HepG2 (cell line): ENCODE results near the gene PIGR. TPM values are rescaled to one million over a fixed set of nuclear protein-coding genes. Genes with fewer than 3 reads are reported as not detected.

Source experiments
- ATAC-seq: fragments of 200-7000 bp; cut with Tn5 transposase; 3 replicates; pipeline ENCODE4 v1.9.1; 2020; ENCODE audit warnings: mild to moderate bottlenecking, moderate library complexity
- BruUV-seq: library from RNA; stranded (reverse); fragments of 400-500 nt; replicated peaks from 2 replicates; lab custom pipeline; 2021; lab: Mats Ljungman, UMichigan
- CTCF ChIA-PET: fragments of 300-600 bp; formaldehyde crosslinking; extraction: SDS; loops from one replicate; lab custom pipeline; 2021; ENCODE audit warnings: low total read pairs, inconsistent platforms, low intra/inter-chr PET ratio; lab: Yijun Ruan, JAX
- POLR2A ChIA-PET: fragments of 350-600 bp; sonication (Branson Sonifier 250); formaldehyde crosslinking; loops from one replicate; lab custom pipeline; 2020; ENCODE audit warnings: antibody characterized with exemption, inconsistent platforms; lab: Yijun Ruan, JAX
- DNase-seq: peaks from one replicate; pipeline ENCODE4 v3.0.0-alpha.2; 2015; ENCODE audit warnings: low spot score
- FAIRE-seq: peaks from 3 replicates; lab custom pipeline; 2011; peaks lifted over from hg19 to GRCh38; lab: Jason Lieb, UNC
- H2AFZ ChIP-seq: one replicate; pipeline ENCODE4 v1.6.1; 2011; ENCODE audit warnings: low read length, inconsistent platforms
- H3K27ac ChIP-seq: fragments of 300-600 bp; 3 replicates; pipeline ENCODE4 v1.8.0; 2011; ENCODE audit warnings: mixed run types, mild to moderate bottlenecking, mixed read lengths, low read length, inconsistent platforms; ENCODE audit not compliant: insufficient read depth; ENCODE audit errors: extremely low read length
- H3K27me3 ChIP-seq, 2 experiments: fragments of 200-600 bp in 1 of 2; 2 replicates in 1 of 2; 3 replicates in 1 of 2; pipeline versions ENCODE4 v1.6.0 to v1.8.0; 2011; ENCODE audit warnings: low read length in 2 of 2, mild to moderate bottlenecking in 2 of 2, moderate library complexity in 2 of 2, inconsistent platforms in 1 of 2; ENCODE audit not compliant: insufficient read depth in 2 of 2, control insufficient read depth in 1 of 2
- H3K36me3 ChIP-seq, 2 experiments: fragments of 200-600 bp in 1 of 2; replicated peaks in 1 of 2; 2 replicates in 1 of 2; 3 replicates in 1 of 2; pipeline versions ENCODE4 v1.5.1 to v1.8.0; 2011; ENCODE audit warnings: low read length in 2 of 2, inconsistent platforms in 1 of 2; ENCODE audit not compliant: insufficient read depth in 2 of 2, control insufficient read depth in 1 of 2
- H3K4me1 ChIP-seq: 2 replicates; pipeline ENCODE4 v1.5.1; 2012; ENCODE audit warnings: low read length, inconsistent platforms; ENCODE audit not compliant: insufficient read depth
- H3K4me2 ChIP-seq: 2 replicates; pipeline ENCODE4 v1.6.0; 2011; ENCODE audit warnings: low read depth, low read length, inconsistent platforms
- H3K4me3 ChIP-seq, 3 experiments: fragments of 200-600 bp in 1 of 3; sonication (generic), shearing (Covaris generic) in 1 of 3; replicated peaks in 1 of 3; 2 replicates each; pipeline ENCODE4 v1.5.1; 2011 to 2016; ENCODE audit warnings: low read length in 3 of 3, inconsistent platforms in 2 of 3, low read depth in 2 of 3, mild to moderate bottlenecking in 2 of 3, control low read depth in 1 of 3, mixed read lengths in 1 of 3; ENCODE audit not compliant: insufficient read depth in 1 of 3
- H3K79me2 ChIP-seq: one replicate; pipeline ENCODE4 v1.6.1; 2011; ENCODE audit warnings: low read length, inconsistent platforms; ENCODE audit not compliant: insufficient read depth
- H3K9ac ChIP-seq: 2 replicates; pipeline ENCODE4 v1.6.0; 2011; ENCODE audit warnings: mild to moderate bottlenecking, low read depth, low read length, inconsistent platforms; ENCODE audit not compliant: insufficient read depth
- H3K9me3 ChIP-seq: 2 replicates; pipeline ENCODE4 v1.5.1; 2012; ENCODE audit warnings: mild to moderate bottlenecking, low read length
- H4K20me1 ChIP-seq: 2 replicates; pipeline ENCODE4 v1.6.0; 2011; ENCODE audit warnings: inconsistent platforms, mild to moderate bottlenecking, low read length, moderate library complexity; ENCODE audit not compliant: insufficient read depth
- HDAC2 ChIP-seq: sonication (generic); formaldehyde crosslinking; IDR thresholded peaks from 2 replicates; pipeline ENCODE4 v1.4.0; 2020; ENCODE audit warnings: missing genetic modification reagents
- NFIB ChIP-seq: sonication (generic); formaldehyde crosslinking; IDR thresholded peaks from 2 replicates; pipeline ENCODE4 v1.9.0; 2021; ENCODE audit warnings: missing genetic modification reagents, mild to moderate bottlenecking, borderline replicate concordance
- NONO ChIP-seq, 2 experiments: fragments of 450-650 bp in 1 of 2; sonication (generic) in 1 of 2; formaldehyde crosslinking in 1 of 2; IDR thresholded peaks in 1 of 2; conservative IDR thresholded peaks in 1 of 2; 2 replicates each; pipeline versions ENCODE4 v1.6.1 to v1.8.0; 2017 to 2022; ENCODE audit warnings: mild to moderate bottlenecking in 1 of 2, missing genetic modification reagents in 1 of 2, moderate library complexity in 1 of 2
- PHB2 ChIP-seq: fragments of 450-650 bp; IDR thresholded peaks from 2 replicates; pipeline ENCODE4 v1.6.1; 2018; ENCODE audit not compliant: partially characterized antibody
- RBFOX2 ChIP-seq: fragments of 200-400 bp; formaldehyde crosslinking; IDR thresholded peaks from 2 replicates; pipeline ENCODE4 v1.6.1; 2017; ENCODE audit warnings: low read depth, mild to moderate bottlenecking, low read length
- STAT6 ChIP-seq: sonication (generic); formaldehyde crosslinking; IDR thresholded peaks from 2 replicates; pipeline ENCODE4 v1.4.0; 2020; ENCODE audit warnings: missing genetic modification reagents, mild to moderate bottlenecking, borderline replicate concordance
- SYNCRIP ChIP-seq: fragments of 200-400 bp; formaldehyde crosslinking; IDR thresholded peaks from 2 replicates; pipeline ENCODE4 v1.6.1; 2018; ENCODE audit warnings: mild to moderate bottlenecking, low read depth, low read length; ENCODE audit not compliant: insufficient read depth
- USF2 ChIP-seq, 2 experiments: sonication (generic) in 1 of 2; formaldehyde crosslinking in 1 of 2; IDR thresholded peaks; 2 replicates each; pipeline versions ENCODE4 v1.5.1 to v1.6.1; 2011 to 2020; ENCODE audit warnings: borderline replicate concordance in 1 of 2, low read depth in 1 of 2, low read length in 1 of 2, mild to moderate bottlenecking in 1 of 2, missing genetic modification reagents in 1 of 2, moderate library complexity in 1 of 2
- XRCC5 ChIP-seq: fragments of 200-400 bp; formaldehyde crosslinking; optimal IDR thresholded peaks from 2 replicates; pipeline ENCODE3; 2017; ENCODE audit warnings: mild to moderate bottlenecking, low read length
- ZNF44 ChIP-seq: sonication (generic); formaldehyde crosslinking; IDR thresholded peaks from 2 replicates; pipeline ENCODE4 v1.5.1; 2020; ENCODE audit warnings: mild to moderate bottlenecking, missing genetic modification reagents
- ZNF781 ChIP-seq: sonication (generic); formaldehyde crosslinking; IDR thresholded peaks from 2 replicates; pipeline ENCODE4 v1.5.1; 2020; ENCODE audit warnings: borderline replicate concordance, mild to moderate bottlenecking, missing genetic modification reagents; ENCODE audit errors: not compliant biosample characterization
- ZSCAN25 ChIP-seq: sonication (generic); formaldehyde crosslinking; IDR thresholded peaks from 2 replicates; pipeline ENCODE4 v1.8.0; 2022; ENCODE audit warnings: mild to moderate bottlenecking, missing genetic modification reagents
- WGBS: methylation state at CpG from one replicate; pipeline ENCODE4 v1.1.6; 2017; ENCODE audit warnings: low lambda C conversion rate; 5-methylcytosine and 5-hydroxymethylcytosine counted together
- in situ Hi-C: cut with HindIII; loops from 2 replicates; pipeline ENCODE4 v1.10.0; 2017; ENCODE audit warnings: low pct_unique_long_range_greater_than_20kb; ENCODE audit not compliant: extremely low pct_ligation_motif_present
- intact Hi-C: fragments of 100-400 bp; cut with micrococcal nuclease; formaldehyde crosslinking; loops from one replicate; pipeline ENCODE4 v1.10.0; 2022; ENCODE audit not compliant: unreplicated experiment
- polyA plus RNA-seq, 8 experiments: library from polyadenylated mRNA; depleted of rRNA in 3 of 8; stranded (reverse) in 7 of 8; unstranded in 1 of 8; fragments of >200 nt; fragmentation: Illumina TruSeq in 4 of 8; extraction: Trizol in 4 of 8; gene quantifications; 2 replicates each; pipeline versions ENCODE4 v1.2.1 to v1.2.3, GENCODE V29; 2011 to 2016; ENCODE audit warnings: low read depth in 4 of 8, missing spikeins in 1 of 8, mixed read lengths in 1 of 8; ENCODE audit not compliant: insufficient read depth in 1 of 8
- total RNA-seq, 5 experiments: library from RNA; depleted of rRNA; stranded (reverse); fragments of >200 nt; fragmentation: Illumina TruSeq; extraction: Trizol; gene quantifications; 2 replicates each; pipeline ENCODE4 v1.2.3, GENCODE V29; 2016; ENCODE audit warnings: low read depth in 1 of 5
- TF ChIP-seq, protein P1 (sequence below): IDR thresholded peaks from 2 replicates; pipeline ENCODE4 v1.6.1; 2016; ENCODE audit warnings: missing compliant biosample characterization, missing genetic modification reagents, borderline replicate concordance
- TF ChIP-seq, protein P2 (sequence below): sonication (generic); formaldehyde crosslinking; IDR thresholded peaks from 2 replicates; pipeline ENCODE4 v1.4.0; 2020; ENCODE audit warnings: mild to moderate bottlenecking, low read depth, missing genetic modification reagents
- TF ChIP-seq, protein P3 (sequence below): sonication (generic); formaldehyde crosslinking; IDR thresholded peaks from 2 replicates; pipeline ENCODE4 v1.4.0; 2020; ENCODE audit warnings: missing genetic modification reagents

Gene PIGR
- total and polyA plus RNA-seq, 2 of the 13 experiments (the other 11 are each of a cell fraction or from before 2014, with no cell fraction given), result not detected

DNA sequence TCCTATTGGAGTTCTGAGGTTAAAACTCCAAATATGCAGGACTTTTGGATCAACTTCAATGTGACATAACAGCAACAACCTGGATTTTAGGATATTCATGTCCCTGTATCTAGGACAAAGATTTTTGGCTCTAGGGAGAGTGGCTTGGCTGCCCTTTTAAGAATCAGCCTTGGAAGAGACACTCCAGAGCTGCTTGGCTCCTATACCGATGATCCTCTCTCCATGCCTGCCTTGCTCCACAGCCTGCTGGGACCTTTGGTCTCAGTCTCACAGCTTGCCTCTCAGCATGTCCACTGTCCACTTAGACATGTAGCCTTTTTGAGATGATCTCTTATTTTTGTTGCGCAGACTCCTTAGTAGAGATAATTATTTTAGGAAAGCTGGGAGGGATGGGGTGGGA is 20.0 kb downstream of the PIGR start:
- intact Hi-C loops, result no loop called here
- POLR2A ChIA-PET, result no interaction called here
- no peak overlapping the region for H3K27ac ChIP-seq
- TF ChIP-seq ZNF44 (CRISPR knock-in tag), result no peak
- no peak for TF ChIP-seq ZNF781 (CRISPR knock-in tag)
- no peak for TF ChIP-seq RBFOX2
- TF ChIP-seq STAT6, result no peak
- TF ChIP-seq HDAC2 (CRISPR knock-in tag), result no peak
- TF ChIP-seq NFIB (CRISPR knock-in tag), result no peak
- TF ChIP-seq, protein P1, sequence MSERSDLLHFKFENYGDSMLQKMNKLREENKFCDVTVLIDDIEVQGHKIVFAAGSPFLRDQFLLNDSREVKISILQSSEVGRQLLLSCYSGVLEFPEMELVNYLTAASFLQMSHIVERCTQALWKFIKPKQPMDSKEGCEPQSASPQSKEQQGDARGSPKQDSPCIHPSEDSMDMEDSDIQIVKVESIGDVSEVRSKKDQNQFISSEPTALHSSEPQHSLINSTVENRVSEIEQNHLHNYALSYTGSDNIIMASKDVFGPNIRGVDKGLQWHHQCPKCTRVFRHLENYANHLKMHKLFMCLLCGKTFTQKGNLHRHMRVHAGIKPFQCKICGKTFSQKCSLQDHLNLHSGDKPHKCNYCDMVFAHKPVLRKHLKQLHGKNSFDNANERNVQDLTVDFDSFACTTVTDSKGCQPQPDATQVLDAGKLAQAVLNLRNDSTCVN (CRISPR knock-in tag), result no peak
- no peak for TF ChIP-seq USF2 (IDR thresholded peaks at IDR 0.05; ENCODE audit: low read depth, low read length)
- no peak for TF ChIP-seq USF2 (CRISPR knock-in tag; IDR thresholded peaks at IDR 0.05; ENCODE audit: borderline replicate concordance)
- TF ChIP-seq, protein P2, sequence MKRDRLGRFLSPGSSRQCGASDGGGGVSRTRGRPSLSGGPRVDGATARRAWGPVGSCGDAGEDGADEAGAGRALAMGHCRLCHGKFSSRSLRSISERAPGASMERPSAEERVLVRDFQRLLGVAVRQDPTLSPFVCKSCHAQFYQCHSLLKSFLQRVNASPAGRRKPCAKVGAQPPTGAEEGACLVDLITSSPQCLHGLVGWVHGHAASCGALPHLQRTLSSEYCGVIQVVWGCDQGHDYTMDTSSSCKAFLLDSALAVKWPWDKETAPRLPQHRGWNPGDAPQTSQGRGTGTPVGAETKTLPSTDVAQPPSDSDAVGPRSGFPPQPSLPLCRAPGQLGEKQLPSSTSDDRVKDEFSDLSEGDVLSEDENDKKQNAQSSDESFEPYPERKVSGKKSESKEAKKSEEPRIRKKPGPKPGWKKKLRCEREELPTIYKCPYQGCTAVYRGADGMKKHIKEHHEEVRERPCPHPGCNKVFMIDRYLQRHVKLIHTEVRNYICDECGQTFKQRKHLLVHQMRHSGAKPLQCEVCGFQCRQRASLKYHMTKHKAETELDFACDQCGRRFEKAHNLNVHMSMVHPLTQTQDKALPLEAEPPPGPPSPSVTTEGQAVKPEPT, result no peak
- no peak for TF ChIP-seq PHB2
- TF ChIP-seq NONO (IDR thresholded peaks at IDR 0.05), result no peak
- no peak for TF ChIP-seq NONO (CRISPR knock-in tag; conservative IDR thresholded peaks at IDR 0.05)
- TF ChIP-seq, protein P3, sequence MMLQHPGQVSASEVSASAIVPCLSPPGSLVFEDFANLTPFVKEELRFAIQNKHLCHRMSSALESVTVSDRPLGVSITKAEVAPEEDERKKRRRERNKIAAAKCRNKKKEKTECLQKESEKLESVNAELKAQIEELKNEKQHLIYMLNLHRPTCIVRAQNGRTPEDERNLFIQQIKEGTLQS, result no peak
- TF ChIP-seq XRCC5, result no peak
- no peak for TF ChIP-seq SYNCRIP
- TF ChIP-seq ZSCAN25 (CRISPR knock-in tag), result no peak

More for the DNA sequence above, 20.0 kb downstream of the PIGR start:
- CTCF ChIA-PET, result interaction anchor here (2.2 kb wide), 1 partner anchor 56 kb away, joined by 8 read pairs; no protein-coding TSS in a partner anchor
- Histone ChIP-seq H3K9ac (no peak overlapping the region), H3K4me1 (peaks cover 34% of the 10 kb centered on the region), H2AFZ (no peak overlapping the region), H3K4me3 (no peak overlapping the region), H3K27me3 (no peaks in the 10 kb centered on the region; a peak in 1 of 5 replicates), H3K9me3 (no peaks in the 10 kb centered on the region), H4K20me1 (no peaks in the 10 kb centered on the region), H3K4me2 (no peak overlapping the region), H3K36me3 (no peaks in the 10 kb centered on the region), H3K79me2 (no peaks in the 10 kb centered on the region)
- in situ Hi-C loops, result no loop called here
- WGBS, result 94% methylated on average over 1 of the region's 2 CpGs
- DNase-seq (no peak), FAIRE-seq (peak; percentile 15), ATAC-seq (no peak; the same call in 2 of the 3 replicates)
- no TSS peak for BruUV-seq
